Sigmoid colon (tissue), 4 donors: ENCODE data around the gene PCDHA1.

Experiments used
- CTCF ChIP-seq, 4 experiments: fragments of 450-650 bp in 3 of 4; fragments of 200-600 bp in 1 of 4; IDR thresholded peaks; one replicate each; pipeline ENCODE4 v1.5.1; 2016 to 2019; ENCODE audit warnings: antibody characterized with exemption in 4 of 4, mild to moderate bottlenecking in 3 of 4, moderate library complexity in 2 of 4
- EP300 ChIP-seq, 4 donors: sonication (generic); formaldehyde crosslinking; IDR thresholded peaks; one replicate each; pipeline ENCODE4 v1.6.1; 2017; ENCODE audit warnings: antibody characterized with exemption in 4 of 4
- POLR2A ChIP-seq, 2 donors: fragments of 450-650 bp; IDR thresholded peaks; one replicate each; pipeline ENCODE4 v1.6.1; 2016; ENCODE audit warnings: antibody characterized with exemption in 2 of 2, mild to moderate bottlenecking in 2 of 2, moderate library complexity in 2 of 2
- POLR2AphosphoS5 ChIP-seq, 4 donors: sonication (generic); formaldehyde crosslinking; IDR thresholded peaks; one replicate each; pipeline ENCODE4 v1.6.1; 2017; ENCODE audit warnings: antibody characterized with exemption in 4 of 4

DNA sequence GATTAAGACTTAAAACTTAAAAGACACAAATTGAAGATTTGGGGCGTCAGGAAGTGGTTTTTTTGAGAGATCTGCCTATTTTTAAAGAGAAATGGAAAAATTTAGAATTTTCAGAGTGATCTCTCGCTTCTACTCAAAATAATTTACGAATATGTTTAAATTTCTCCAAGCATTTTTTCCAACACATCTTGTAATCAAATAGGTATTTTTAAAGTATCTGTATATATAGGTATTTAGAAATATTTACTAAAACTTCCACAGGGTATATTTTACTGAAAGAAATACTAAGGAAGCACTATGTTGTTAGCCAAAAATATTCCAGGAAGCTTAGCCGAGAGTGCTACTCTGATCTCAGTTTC, 255.5 kb downstream of the PCDHA1 start:
- no peak for TF ChIP-seq CTCF (IDR thresholded peaks at IDR 0.05)
- TF ChIP-seq POLR2A (IDR thresholded peaks at IDR 0.05) = no peak
- TF ChIP-seq EP300 (IDR thresholded peaks at IDR 0.05) = no peak
- TF ChIP-seq POLR2AphosphoS5 (IDR thresholded peaks at IDR 0.05) = no peak
